HL-60 (cell line): ENCODE measurements around the gene RNFT2.

Source experiments
- DNase-seq, 2 experiments: peaks; one replicate each; pipeline ENCODE4 v3.0.0-alpha.2; 2010 to 2020; ENCODE audit warnings: low read depth in 1 of 2, low spot score in 1 of 2
- H3K27ac ChIP-seq: fragments of 250-450 bp; sonication (Bioruptor Pico); replicated peaks from 2 replicates; pipeline ENCODE4 v1.5.1; 2020; ENCODE audit warnings: mild to moderate bottlenecking, moderate library complexity
- H3K27me3 ChIP-seq: fragments of 250-450 bp; sonication (Bioruptor Pico); 2 replicates; pipeline ENCODE4 v1.5.1; 2021; ENCODE audit warnings: mild to moderate bottlenecking, moderate library complexity; ENCODE audit not compliant: insufficient read depth, poor library complexity, severe bottlenecking
- H3K4me3 ChIP-seq: replicated peaks from 2 replicates; pipeline ENCODE4 v1.5.1; 2011; ENCODE audit warnings: mild to moderate bottlenecking, control low read depth, low read length; ENCODE audit not compliant: insufficient read depth
- CTCF ChIP-seq: IDR thresholded peaks from one replicate; pipeline ENCODE4 v1.5.1; 2011; ENCODE audit warnings: low read length, control low read depth, inconsistent platforms; ENCODE audit not compliant: insufficient read depth
- GABPA ChIP-seq: IDR thresholded peaks from 2 replicates; pipeline ENCODE4 v1.6.1; 2012; ENCODE audit warnings: low read depth
- POLR2AphosphoS5 ChIP-seq: IDR thresholded peaks from 2 replicates; pipeline ENCODE4 v1.6.1; 2012; ENCODE audit warnings: low read depth
- REST ChIP-seq: IDR thresholded peaks from 2 replicates; pipeline ENCODE4 v1.6.1; 2012; ENCODE audit warnings: low read depth; ENCODE audit not compliant: insufficient replicate concordance
- SPI1 ChIP-seq: IDR thresholded peaks from 2 replicates; pipeline ENCODE4 v1.6.1; 2012; ENCODE audit warnings: low read depth, mild to moderate bottlenecking, borderline replicate concordance

RNFT2 gene

GRCh38 chr12:116884871-116885270 is 146.8 kb downstream of the RNFT2 start:
- no peak overlapping the region for H3K4me3 ChIP-seq
- peak in 1 of 2 experiments; percentile 57 for DNase-seq
- peak overlapping the region; percentile 83 for H3K27ac ChIP-seq
- peaks cover 33% of the 10 kb centered on the region for H3K27me3 ChIP-seq
- TF ChIP-seq GABPA (no peak), REST (no peak), SPI1 (no peak), POLR2AphosphoS5 (no peak), CTCF (no peak)

GRCh38 chr12:116885491-116885890 is 147.4 kb downstream of the RNFT2 start:
- Histone ChIP-seq H3K4me3 (no peak overlapping the region), H3K27ac (peak overlapping the region; percentile 83), H3K27me3 (peaks cover 27% of the 10 kb centered on the region)
- DNase-seq = peak; percentile 84 to 86
- TF ChIP-seq GABPA = no peak
- TF ChIP-seq POLR2AphosphoS5 = peak; percentile 38; the same call in 1 of the 2 replicates
- TF ChIP-seq SPI1 = peak; percentile 92
- TF ChIP-seq REST = no peak
- TF ChIP-seq CTCF = no peak

- no peak for DNase-seq
- TF ChIP-seq REST (no peak), SPI1 (no peak), CTCF (no peak), POLR2AphosphoS5 (no peak), GABPA (no peak)
- Histone ChIP-seq H3K27me3 (peaks cover 15% of the 10 kb centered on the region), H3K4me3 (no peak overlapping the region), H3K27ac (no peak overlapping the region)
Measured at GRCh38 chr12:116887244-116887643, 149.1 kb downstream of the RNFT2 start.
